Body of pancreas (tissue), 4 donors: ENCODE measurements around the gene CENPM. TPM values are rescaled to one million over a fixed set of nuclear protein-coding genes. Genes with fewer than 3 reads are reported as not detected.
"Not testable (repeated sequence)": the region's sequence is repeated elsewhere in the genome, so short reads cannot be mapped to it uniquely, and the experiment has no call there.

ENCODE experiments used
- ATAC-seq: fragments of 150-250 bp; one replicate; pipeline ENCODE4 v1.9.1; 2016
- DNase-seq, 4 donors: peaks; one replicate each; pipeline ENCODE4 v3.0.0-alpha.2; 2019
- H3K27ac ChIP-seq, 4 donors: fragments of 200-600 bp; sonication (generic); 1 replicate in 3 of 4; 2 replicates in 1 of 4; pipeline versions ENCODE4 v1.5.1 to v1.6.1; 2016 to 2019; ENCODE audit warnings: mild to moderate bottlenecking in 1 of 4, mixed read lengths in 1 of 4, moderate library complexity in 1 of 4
- H3K27me3 ChIP-seq, 2 donors: fragments of 200-600 bp; sonication (generic); one replicate each; pipeline ENCODE4 v1.6.0; 2016; ENCODE audit warnings: mild to moderate bottlenecking in 1 of 2
- H3K36me3 ChIP-seq, 2 donors: fragments of 200-600 bp; sonication (generic); replicated peaks in 1 of 2; 2 replicates each; pipeline ENCODE4 v1.5.1; 2016; ENCODE audit warnings: low read depth in 2 of 2; ENCODE audit not compliant: insufficient read depth in 1 of 2
- H3K4me1 ChIP-seq: fragments of 200-600 bp; sonication (generic); one replicate; pipeline ENCODE4 v1.6.0; 2016
- H3K4me3 ChIP-seq, 2 donors: fragments of 200-600 bp; sonication (generic); 1 replicate in 1 of 2; 2 replicates in 1 of 2; pipeline ENCODE4 v1.5.1; 2016 to 2019
- H3K9me3 ChIP-seq, 3 donors: fragments of 200-600 bp; sonication (generic); 1 replicate in 2 of 3; 2 replicates in 1 of 3; pipeline ENCODE4 v1.5.1; 2016
- CTCF ChIP-seq, 7 experiments: fragments of 450-650 bp in 4 of 7; fragments of 200-600 bp in 3 of 7; sonication (generic) in 3 of 7; IDR thresholded peaks; one replicate each; pipeline ENCODE4 v1.5.1; 2016 to 2019; ENCODE audit warnings: antibody characterized with exemption in 7 of 7
- POLR2A ChIP-seq, 3 donors: fragments of 450-650 bp; IDR thresholded peaks; one replicate each; pipeline ENCODE4 v1.6.1; 2016; ENCODE audit warnings: antibody characterized with exemption in 3 of 3, mild to moderate bottlenecking in 2 of 3
- WGBS, 2 donors: methylation state at CpG; one replicate each; pipeline ENCODE4 v1.1.5; 2017; 5-methylcytosine and 5-hydroxymethylcytosine counted together
- intact Hi-C: fragments of 100-400 bp; cut with DNase I; formaldehyde crosslinking; loops from one replicate; pipeline ENCODE4 v1.15.1; 2023
- total RNA-seq, 2 donors: library from RNA; depleted of rRNA; stranded (reverse); fragments of >200 nt; gene quantifications; one replicate each; pipeline ENCODE4 v1.1.0, GENCODE V29; 2016

CENPM gene
- total RNA-seq, 2 donors from 2014 or later: not detected

- ATAC-seq (no peak), DNase-seq (no peak)
- no peaks in the 10 kb centered on the region for H3K36me3 ChIP-seq
- no peak within 1 kb of the TSS for H3K4me3 ChIP-seq
- H3K4me1 ChIP-seq: peaks cover 5% of the 10 kb centered on the region
- H3K27me3 ChIP-seq: no peaks in the 10 kb centered on the region
- no peak within 1 kb of the TSS for H3K27ac ChIP-seq
- 53% methylated on average over 2 to 10 of the region's 16 CpGs for WGBS, 2 donors
- intact Hi-C loops: no loop called here
- H3K9me3 ChIP-seq: no peaks in the 10 kb centered on the region
- no peak for TF ChIP-seq CTCF (IDR thresholded peaks at IDR 0.05)
- TF ChIP-seq POLR2A (IDR thresholded peaks at IDR 0.05): no peak
These were observed 5.0 kb upstream of the CENPM start, which contains the start of gene SMIM45 for GRCh38 chr22:41951898-41952474. Gene SMIM45, plus strand, starts transcription at chr22:41952150.

- H3K27me3 ChIP-seq: no peaks in the 10 kb centered on the region
- H3K4me3 ChIP-seq: no peak overlapping the region
- H3K27ac ChIP-seq: no peak overlapping the region
- 86 to 89% methylated on average over 7 of the region's 7 CpGs for WGBS, 2 donors
- no peaks in the 10 kb centered on the region for H3K36me3 ChIP-seq
- intact Hi-C loops: loop anchor here (10.0 kb wide), 1 partner anchor 245 kb away; no protein-coding TSS in a partner anchor
- no peak for DNase-seq
- peaks cover 15% of the 10 kb centered on the region for H3K4me1 ChIP-seq
- no peak for ATAC-seq
- TF ChIP-seq POLR2A (IDR thresholded peaks at IDR 0.05) (no peak), CTCF (IDR thresholded peaks at IDR 0.05) (no peak)
- H3K9me3 ChIP-seq: no peaks in the 10 kb centered on the region
These were observed 2.5 kb upstream of the CENPM start for GRCh38 chr22:41949297-41949965.

- ATAC-seq: not testable (repeated sequence)
- WGBS, 2 donors: 82 to 91% methylated on average over 8 of the region's 8 CpGs
These were observed 2.0 kb upstream of the CENPM start for GRCh38 chr22:41948928-41949296.

GRCh38 chr22:41948142-41948541, 1.2 kb upstream of the CENPM start:
- TF ChIP-seq CTCF (IDR thresholded peaks at IDR 0.05): no peak
- no peak for ATAC-seq
- Histone ChIP-seq H3K9me3 (no peaks in the 10 kb centered on the region), H3K27ac (no peak overlapping the region), H3K4me3 (no peak overlapping the region), H3K36me3 (no peaks in the 10 kb centered on the region), H3K4me1 (peaks cover 15% of the 10 kb centered on the region), H3K27me3 (no peaks in the 10 kb centered on the region)
- intact Hi-C loops: loop anchor here (10.0 kb wide), 1 partner anchor 243 kb away; no protein-coding TSS in a partner anchor
- no peak for DNase-seq
- 73 to 81% methylated on average over 2 of the region's 2 CpGs for WGBS, 2 donors

More at GRCh38 chr22:41948928-41949296, 2.0 kb upstream of the CENPM start:
- H3K27ac ChIP-seq, H3K4me3 ChIP-seq, H3K9me3 ChIP-seq, DNase-seq, H3K36me3 ChIP-seq, H3K27me3 ChIP-seq: not testable (repeated sequence)
- intact Hi-C loops: loop anchor here (10.0 kb wide), 1 partner anchor 244 kb away; no protein-coding TSS in a partner anchor
- peaks cover 15% of the 10 kb centered on the region for H3K4me1 ChIP-seq

GRCh38 chr22:41947424-41948080, 600 bp upstream of the CENPM start:
- no peak for TF ChIP-seq POLR2A (IDR thresholded peaks at IDR 0.05)
- no peak for TF ChIP-seq CTCF (IDR thresholded peaks at IDR 0.05)
- no peaks in the 10 kb centered on the region for H3K9me3 ChIP-seq
- no peak overlapping the region for H3K27ac ChIP-seq
- H3K36me3 ChIP-seq: no peaks in the 10 kb centered on the region
- 65 to 66% methylated on average over 19 to 20 of the region's 21 CpGs for WGBS, 2 donors
- H3K27me3 ChIP-seq: no peaks in the 10 kb centered on the region
- intact Hi-C loops: loop anchor here (10.0 kb wide), 1 partner anchor 243 kb away; no protein-coding TSS in a partner anchor
- H3K4me1 ChIP-seq: peaks cover 15% of the 10 kb centered on the region
- ATAC-seq (no peak), DNase-seq (no peak)
- H3K4me3 ChIP-seq: no peak overlapping the region
